ENCODE results near the gene SSH2. TPM values are rescaled to one million over a fixed set of nuclear protein-coding genes. Genes with fewer than 3 reads are reported as not detected.

Gene SSH2
- total and polyA plus RNA-seq, 2 donors (not counting 1 experiment from before 2014, with no cell fraction given) = 51.5 to 183 TPM

DNA sequence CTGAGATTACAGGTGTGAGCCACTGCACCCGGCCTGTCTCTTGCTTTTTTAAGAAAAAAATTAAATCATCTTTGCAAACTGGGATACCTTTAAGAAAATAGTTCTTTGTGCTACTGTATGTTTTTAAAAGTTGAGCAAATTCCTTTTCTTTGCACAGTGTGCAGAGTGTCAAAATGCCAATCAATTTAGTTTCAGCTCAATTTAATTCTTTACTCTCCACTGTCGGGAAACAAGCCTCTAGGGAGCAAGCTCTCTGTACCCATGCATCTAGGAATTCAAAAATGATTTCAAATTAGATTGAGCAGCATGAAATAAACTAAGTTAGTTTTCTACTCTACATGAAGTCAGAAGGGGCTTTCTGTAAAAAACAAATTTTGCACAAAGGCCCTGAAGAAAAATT is 165.8 kb downstream of the SSH2 start:
- no peak overlapping the region for H3K27ac Mint-ChIP-seq
- no peak overlapping the region for H3K27ac ChIP-seq (ENCODE audit: low read length in 2 of 2)
- no peak overlapping the region for H3K4me3 ChIP-seq (ENCODE audit: control extremely low read depth in 1 of 5, extremely low read depth in 1 of 5, insufficient read depth in 1 of 5, low read depth in 2 of 5, low read length in 4 of 5)
- ChIA-PET POLR2A (no interaction called here), CTCF (interaction anchor here (1.1 to 13.6 kb wide), 3 partner anchors 15 to 125 kb away, joined by 3 to 103 read pairs (median 5); no protein-coding TSS in a partner anchor)
- H3K9me3 Mint-ChIP-seq (ENCODE audit: insufficient read depth) = no peaks in the 10 kb centered on the region
- no peaks in the 10 kb centered on the region for H3K27me3 ChIP-seq (replicated peaks in 1 of 4; ENCODE audit: control extremely low read depth in 1 of 4, control insufficient read depth in 3 of 4, insufficient read depth in 4 of 4, low read length in 3 of 4)
- no CpG with 5 or more reads among the region's 2 CpGs for WGBS (ENCODE audit: insufficient coverage)
- H3K79me2 ChIP-seq (ENCODE audit: control insufficient read depth, insufficient read depth, low read length) = peaks cover 28% of the 10 kb centered on the region
- no peak overlapping the region for H2AFZ ChIP-seq (ENCODE audit: insufficient read depth, low read depth, low read length, poor library complexity, severe bottlenecking)
- H3K36me3 ChIP-seq (replicated peaks in 1 of 2; ENCODE audit: control extremely low read depth in 1 of 2, control insufficient read depth in 1 of 2, extremely low read depth in 1 of 2, insufficient read depth in 2 of 2, low read length in 1 of 2) = no peaks in the 10 kb centered on the region
- ATAC-seq (ENCODE audit: low read depth) (no peak), DNase-seq (no peak)
- intact Hi-C loops (cut with micrococcal nuclease) = loop anchor here (5.0 kb wide), 5 partner anchors 127 to 472 kb away; partner anchors contain the start of genes ABHD15, ANKRD13B, NUFIP2 and TP53I13
- H3K27me3 Mint-ChIP-seq = no peaks in the 10 kb centered on the region
- peaks cover 10 to 15% of the 10 kb centered on the region in 2 donors for H3K4me1 ChIP-seq (ENCODE audit: control insufficient read depth in 2 of 2, insufficient read depth in 2 of 2, low read length in 2 of 2)
- H3K4me2 ChIP-seq (replicated peaks; ENCODE audit: low read depth, low read length, poor library complexity, severe bottlenecking) = no peak overlapping the region
- H3K4me3 Mint-ChIP-seq = no peak overlapping the region
- H3K9ac ChIP-seq (ENCODE audit: low read length) = no peak overlapping the region
- H3K9me3 ChIP-seq (ENCODE audit: control extremely low read depth in 1 of 3, control insufficient read depth in 2 of 3, insufficient read depth in 1 of 3, low read length in 2 of 3) = no peaks in the 10 kb centered on the region
- H3K4me1 Mint-ChIP-seq = peaks cover 15% of the 10 kb centered on the region
- H4K20me1 ChIP-seq (ENCODE audit: control insufficient read depth, insufficient read depth, low read length, poor library complexity, severe bottlenecking) = peaks cover 14% of the 10 kb centered on the region
- TF ChIP-seq, protein P1, sequence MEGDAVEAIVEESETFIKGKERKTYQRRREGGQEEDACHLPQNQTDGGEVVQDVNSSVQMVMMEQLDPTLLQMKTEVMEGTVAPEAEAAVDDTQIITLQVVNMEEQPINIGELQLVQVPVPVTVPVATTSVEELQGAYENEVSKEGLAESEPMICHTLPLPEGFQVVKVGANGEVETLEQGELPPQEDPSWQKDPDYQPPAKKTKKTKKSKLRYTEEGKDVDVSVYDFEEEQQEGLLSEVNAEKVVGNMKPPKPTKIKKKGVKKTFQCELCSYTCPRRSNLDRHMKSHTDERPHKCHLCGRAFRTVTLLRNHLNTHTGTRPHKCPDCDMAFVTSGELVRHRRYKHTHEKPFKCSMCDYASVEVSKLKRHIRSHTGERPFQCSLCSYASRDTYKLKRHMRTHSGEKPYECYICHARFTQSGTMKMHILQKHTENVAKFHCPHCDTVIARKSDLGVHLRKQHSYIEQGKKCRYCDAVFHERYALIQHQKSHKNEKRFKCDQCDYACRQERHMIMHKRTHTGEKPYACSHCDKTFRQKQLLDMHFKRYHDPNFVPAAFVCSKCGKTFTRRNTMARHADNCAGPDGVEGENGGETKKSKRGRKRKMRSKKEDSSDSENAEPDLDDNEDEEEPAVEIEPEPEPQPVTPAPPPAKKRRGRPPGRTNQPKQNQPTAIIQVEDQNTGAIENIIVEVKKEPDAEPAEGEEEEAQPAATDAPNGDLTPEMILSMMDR (IDR thresholded peaks at IDR 0.05) = no peak
- TF ChIP-seq EZH2 (IDR thresholded peaks at IDR 0.05; ENCODE audit: borderline replicate concordance, insufficient read depth, low read depth, low read length, poor library complexity, severe bottlenecking) = no peak

DNA sequence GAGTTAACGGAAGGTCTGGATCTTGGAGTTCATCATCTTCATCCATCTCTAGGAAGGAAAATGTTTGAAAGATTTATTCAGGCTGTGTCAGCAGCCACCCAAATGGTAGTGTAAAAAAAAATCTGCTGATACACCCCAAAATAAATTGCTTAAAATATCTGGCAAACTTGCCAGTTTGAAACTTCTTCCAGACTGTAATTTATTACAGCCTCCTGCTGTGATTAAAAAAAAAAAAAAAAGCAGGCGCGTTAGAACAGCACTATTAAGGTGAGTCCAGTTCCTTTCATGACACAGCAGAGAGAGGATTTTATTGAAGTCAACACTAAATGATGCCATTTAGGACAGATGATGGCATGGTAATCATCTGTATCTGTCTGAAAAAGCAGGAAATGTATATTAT is 166.8 kb downstream of the SSH2 start:
- CTCF ChIA-PET = interaction anchor here (3.8 to 13.6 kb wide), 3 partner anchors 16 to 82 kb away, joined by 21 to 103 read pairs (median 37); no protein-coding TSS in a partner anchor
- Histone ChIP-seq H3K27me3 (replicated peaks in 1 of 4; ENCODE audit: control extremely low read depth in 1 of 4, control insufficient read depth in 3 of 4, insufficient read depth in 4 of 4, low read length in 3 of 4) (no peaks in the 10 kb centered on the region), H3K4me3 (ENCODE audit: control extremely low read depth in 1 of 5, extremely low read depth in 1 of 5, insufficient read depth in 1 of 5, low read depth in 2 of 5, low read length in 4 of 5) (no peak overlapping the region), H3K4me2 (replicated peaks; ENCODE audit: low read depth, low read length, poor library complexity, severe bottlenecking) (no peak overlapping the region), H3K4me1 (ENCODE audit: control insufficient read depth in 2 of 2, insufficient read depth in 2 of 2, low read length in 2 of 2) (peaks cover 19 to 24% of the 10 kb centered on the region in 2 donors), H3K27ac (ENCODE audit: low read length in 2 of 2) (peak overlapping the region in 1 of 2 donors; percentile 83), H3K9me3 (ENCODE audit: control extremely low read depth in 1 of 3, control insufficient read depth in 2 of 3, insufficient read depth in 1 of 3, low read length in 2 of 3) (no peaks in the 10 kb centered on the region), H2AFZ (ENCODE audit: insufficient read depth, low read depth, low read length, poor library complexity, severe bottlenecking) (no peak overlapping the region), H4K20me1 (ENCODE audit: control insufficient read depth, insufficient read depth, low read length, poor library complexity, severe bottlenecking) (peaks cover 20% of the 10 kb centered on the region), H3K9ac (ENCODE audit: low read length) (no peak overlapping the region), H3K36me3 (replicated peaks in 1 of 2; ENCODE audit: control extremely low read depth in 1 of 2, control insufficient read depth in 1 of 2, extremely low read depth in 1 of 2, insufficient read depth in 2 of 2, low read length in 1 of 2) (peaks cover 0 to under 1% of the 10 kb centered on the region in 2 experiments), H3K79me2 (ENCODE audit: control insufficient read depth, insufficient read depth, low read length) (peaks cover 37% of the 10 kb centered on the region)
- ATAC-seq (ENCODE audit: low read depth) (no peak), DNase-seq (no peak)
- POLR2A ChIA-PET = no interaction called here
- no peaks in the 10 kb centered on the region for H3K9me3 Mint-ChIP-seq (ENCODE audit: insufficient read depth)
- H3K4me3 Mint-ChIP-seq = no peak overlapping the region
- H3K27ac Mint-ChIP-seq = no peak overlapping the region
- peaks cover 21% of the 10 kb centered on the region for H3K4me1 Mint-ChIP-seq
- TF ChIP-seq, protein P1 (IDR thresholded peaks at IDR 0.05) = no peak
- no peak for TF ChIP-seq EZH2 (IDR thresholded peaks at IDR 0.05; ENCODE audit: borderline replicate concordance, insufficient read depth, low read depth, low read length, poor library complexity, severe bottlenecking)
- H3K27me3 Mint-ChIP-seq = no peaks in the 10 kb centered on the region
- intact Hi-C loops (cut with micrococcal nuclease) = loop anchor here (5.0 kb wide), 5 partner anchors 126 to 471 kb away; partner anchors contain the start of genes ABHD15, ANKRD13B, NUFIP2 and TP53I13
- WGBS (ENCODE audit: insufficient coverage) = no CpG with 5 or more reads among the region's 3 CpGs

Measured in B cell (primary cell).